ENCODE measurements around the gene ACER3. TPM values are rescaled to one million over a fixed set of nuclear protein-coding genes. Genes with fewer than 3 reads are reported as not detected.

Gene ACER3
- total and polyA plus RNA-seq, 2 of the 4 experiments (the other 2 are of a cell fraction), result 3.5 to 10.0 TPM

- ATAC-seq (ENCODE audit: low read depth) (no peak), DNase-seq (no peak)
- H3K9me1 ChIP-seq (ENCODE audit: insufficient read depth, low read length), result peaks cover 2% of the 10 kb centered on the region; the same call in 1 of the 2 replicates
- H3K18ac ChIP-seq (ENCODE audit: low read depth, low read length), result no peak overlapping the region
- H3K9ac ChIP-seq (ENCODE audit: low read depth, low read length), result no peak overlapping the region
- no peak overlapping the region for H3K14ac ChIP-seq (replicated peaks; ENCODE audit: low read depth, low read length)
- TF ChIP-seq BHLHE40 (IDR thresholded peaks at IDR 0.05; ENCODE audit: low read depth, low read length), result no peak
- no peak for TF ChIP-seq FOS (IDR thresholded peaks at IDR 0.05; ENCODE audit: low read depth, low read length)
- TF ChIP-seq RFX5 (IDR thresholded peaks at IDR 0.05; ENCODE audit: low read depth, low read length), result no peak
- no peak for TF ChIP-seq MAFK (IDR thresholded peaks at IDR 0.05; ENCODE audit: low read depth, low read length)
- no peak for TF ChIP-seq CTCF (conservative IDR thresholded peaks at IDR 0.05; ENCODE audit: low read depth, low read length)
- TF ChIP-seq NFE2L2 (IDR thresholded peaks at IDR 0.05; ENCODE audit: low read depth, low read length), result no peak
- no peak for TF ChIP-seq SMC3 (IDR thresholded peaks at IDR 0.05; ENCODE audit: low read depth, low read length)
- TF ChIP-seq MAZ (IDR thresholded peaks at IDR 0.05; ENCODE audit: borderline replicate concordance, low read depth, low read length), result no peak
- no peak for TF ChIP-seq RAD21 (IDR thresholded peaks at IDR 0.05; ENCODE audit: low read length)
- no peak overlapping the region for H3K27ac ChIP-seq (ENCODE audit: insufficient read depth, low read length)
- WGBS, 2 experiments (ENCODE audit: extremely low coverage in 2 of 2, insufficient read length in 1 of 2), result 76% methylated on average over 4 of the region's 12 CpGs; no CpG with 5 or more reads in 1 of the 2 experiments
- no peak overlapping the region for H3K4me3 ChIP-seq (ENCODE audit: insufficient read depth, low read depth, low read length)
- H3K4me1 ChIP-seq (ENCODE audit: control insufficient read depth, insufficient read depth, low read length), result no peaks in the 10 kb centered on the region
- no peak overlapping the region for H3K4ac ChIP-seq (ENCODE audit: low read depth, low read length)
- H3K4me2 ChIP-seq (ENCODE audit: low read depth, low read length), result no peak overlapping the region
- no peaks in the 10 kb centered on the region for H3K79me1 ChIP-seq (ENCODE audit: low read depth in 1 of 2, low read length in 2 of 2)
- dilution Hi-C loops (cut with HindIII; ENCODE audit: low sequenced_read_pairs, unreplicated experiment) (no loop called here), in situ Hi-C loops (cut with MboI; ENCODE audit: low sequenced_read_pairs) (loop anchor here (10.0 to 25.0 kb wide), 2 partner anchors 216 to 294 kb away; no protein-coding TSS in a partner anchor), intact Hi-C loops (cut with micrococcal nuclease) (loop anchor here (10.0 kb wide), 1 partner anchor 56 kb away; no protein-coding TSS in a partner anchor)
- no peak overlapping the region for H2BK5ac ChIP-seq (ENCODE audit: low read depth, low read length, poor library complexity, severe bottlenecking)
- H3K56ac ChIP-seq (ENCODE audit: extremely low read depth, insufficient read depth, low read length), result no peak overlapping the region
- no peak overlapping the region for H3K23ac ChIP-seq (ENCODE audit: low read depth, low read length)
- H2BK20ac ChIP-seq (ENCODE audit: low read depth, low read length), result no peak overlapping the region
- no peak overlapping the region for H4K91ac ChIP-seq (ENCODE audit: insufficient read depth, low read depth, low read length)
- no peaks in the 10 kb centered on the region for H3K9me3 ChIP-seq (ENCODE audit: control insufficient read depth, insufficient read depth, low read length)
- H4K5ac ChIP-seq (ENCODE audit: low read depth, low read length), result no peak overlapping the region
- H4K20me1 ChIP-seq (ENCODE audit: insufficient read depth, low read length), result no peaks in the 10 kb centered on the region; the same call in 1 of the 2 replicates
- no peak overlapping the region for H4K8ac ChIP-seq (ENCODE audit: low read depth in 2 of 2, low read length in 2 of 2)
- H2BK120ac ChIP-seq (ENCODE audit: low read depth, low read length), result no peak overlapping the region
- CTCF ChIA-PET, result interaction anchor here (0.7 to 1.3 kb wide), 2 partner anchors 12 to 111 kb away, joined by 3 read pairs; no protein-coding TSS in a partner anchor
- no peak overlapping the region for H2AFZ ChIP-seq (replicated peaks; ENCODE audit: low read length, poor library complexity)
- POLR2A ChIA-PET (ENCODE audit: unreplicated experiment), result no interaction called here
- H2AK9ac ChIP-seq (replicated peaks; ENCODE audit: low read depth, low read length, poor library complexity), result no peak overlapping the region
- no peak overlapping the region for H2BK15ac ChIP-seq (ENCODE audit: low read depth, low read length)
- no peaks in the 10 kb centered on the region for H3K36me3 ChIP-seq (ENCODE audit: control insufficient read depth, insufficient read depth, low read length)
- H3K27me3 ChIP-seq (ENCODE audit: control insufficient read depth, insufficient read depth, low read length), result peaks cover 23% of the 10 kb centered on the region
- BruUV-seq (replicated peaks), result no TSS peak
- no peak overlapping the region for H2AK5ac ChIP-seq (ENCODE audit: low read depth, low read length)
Observed at GRCh38 chr11:77030834-77031414, 170.2 kb downstream of the ACER3 start.
